HG02678 (cell line): ENCODE results near the gene ZP1.
"Not testable (repeated sequence)": the region's sequence is repeated elsewhere in the genome, so short reads cannot be mapped to it uniquely, and the experiment has no call there.

Experiments used
- ATAC-seq: cut with Tn5 transposase; IDR thresholded peaks from one replicate; pipeline ENCODE4 v1.9.1; 2021; ENCODE audit warnings: mild to moderate bottlenecking, moderate library complexity; ENCODE audit not compliant: unreplicated experiment

Gene ZP1

GRCh38 chr11:60905047-60905446, 37.7 kb downstream of the ZP1 start:
- ATAC-seq: no peak

GRCh38 chr11:60905551-60906113, 38.3 kb downstream of the ZP1 start:
- ATAC-seq: no peak

GRCh38 chr11:60906132-60906972, 39.0 kb downstream of the ZP1 start, which contains the start of gene PRPF19:
PRPF19 (minus strand) TSS chr11:60906585; CDS start chr11:60906382, 203 bp downstream.
- peak; percentile 74 for ATAC-seq

DNA sequence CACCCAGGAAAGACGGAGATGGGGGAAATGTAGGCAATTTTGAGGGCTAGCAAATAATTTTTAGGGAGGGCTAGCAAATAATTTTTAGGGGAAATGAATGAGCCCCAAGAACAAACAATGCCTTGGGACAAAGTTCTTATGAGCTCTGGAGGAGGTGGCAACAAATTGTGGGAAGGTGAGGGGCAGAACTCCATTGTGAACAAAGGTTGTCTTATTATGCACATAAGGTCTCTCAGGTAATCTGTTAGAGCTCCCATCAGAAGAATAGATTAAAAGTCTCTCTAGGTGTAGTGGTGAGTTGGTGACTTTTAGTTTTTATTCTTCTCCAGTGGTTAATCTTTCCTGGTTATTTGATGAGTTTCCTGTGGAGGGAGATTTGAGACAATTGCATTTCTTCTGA, 41.5 kb downstream of the ZP1 start:
- ATAC-seq: no peak

- ATAC-seq: not testable (repeated sequence)
Observed at GRCh38 chr11:60909680-60910280, 42.4 kb downstream of the ZP1 start.

- peak; percentile 38 for ATAC-seq
Observed at GRCh38 chr11:60910281-60910687, 42.9 kb downstream of the ZP1 start.

DNA sequence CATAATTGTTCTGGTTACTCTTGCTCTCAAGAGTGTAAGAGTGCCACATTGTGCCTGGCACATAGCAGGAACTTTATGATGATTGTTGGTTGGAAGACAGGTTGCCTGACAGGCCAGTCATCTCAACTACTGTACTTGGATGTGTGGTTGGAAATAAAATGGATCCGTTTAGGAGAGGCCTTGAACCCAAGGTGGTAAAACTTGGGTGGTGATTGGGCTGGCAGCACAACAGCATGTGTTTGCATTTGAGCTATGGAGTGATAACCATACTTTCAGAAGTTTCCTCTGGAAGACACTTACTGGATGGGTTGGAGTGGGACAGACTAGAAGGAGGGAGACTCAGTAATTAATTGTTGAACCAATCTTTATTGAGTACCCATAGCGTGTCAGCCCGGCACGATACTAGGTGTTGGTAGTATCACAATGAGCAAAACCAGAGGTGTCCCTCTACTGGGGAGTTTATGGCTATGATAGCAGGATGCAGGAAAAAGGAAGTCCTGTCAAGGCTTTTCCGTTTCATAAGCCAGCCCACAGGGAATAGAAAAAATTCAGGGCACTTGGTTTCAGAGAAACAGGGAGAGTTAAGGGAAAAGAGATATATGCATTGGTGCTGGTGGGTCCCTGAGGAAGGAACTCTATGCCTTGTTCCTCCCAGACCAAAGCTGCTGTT, 43.5 kb downstream of the ZP1 start:
- no peak for ATAC-seq

DNA sequence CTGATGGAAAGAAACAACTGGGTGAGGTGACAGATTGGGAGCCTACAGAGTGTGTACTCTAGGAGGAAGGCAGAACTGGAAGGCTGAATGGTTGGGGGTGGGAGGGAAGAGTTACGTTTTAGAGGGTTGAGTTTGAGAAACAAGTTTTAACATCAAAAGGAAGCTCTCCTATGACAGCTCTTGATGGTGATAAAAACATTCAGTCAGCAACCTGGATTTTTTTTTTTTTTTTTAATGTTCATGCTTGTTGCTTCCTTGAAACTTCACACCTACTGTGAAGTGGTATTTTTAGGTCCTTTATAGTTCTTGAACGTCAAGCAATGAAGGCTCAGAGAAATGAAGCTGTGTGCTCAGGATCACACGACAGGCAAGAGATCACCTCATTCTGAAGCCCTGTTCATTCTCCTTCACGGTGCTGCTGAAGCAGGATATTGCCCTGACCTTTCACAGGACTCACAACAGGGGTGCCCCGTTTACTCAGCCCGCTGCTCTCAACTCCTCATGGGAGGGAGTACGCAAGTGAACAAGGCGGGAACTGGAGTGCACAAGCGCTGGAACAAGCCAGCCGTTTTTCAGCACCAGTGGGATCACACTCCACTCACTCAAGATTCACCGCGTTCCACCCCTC, 45.0 kb downstream of the ZP1 start:
- ATAC-seq: no peak

GRCh38 chr11:60912851-60913528, 45.6 kb downstream of the ZP1 start:
- no peak for ATAC-seq

DNA sequence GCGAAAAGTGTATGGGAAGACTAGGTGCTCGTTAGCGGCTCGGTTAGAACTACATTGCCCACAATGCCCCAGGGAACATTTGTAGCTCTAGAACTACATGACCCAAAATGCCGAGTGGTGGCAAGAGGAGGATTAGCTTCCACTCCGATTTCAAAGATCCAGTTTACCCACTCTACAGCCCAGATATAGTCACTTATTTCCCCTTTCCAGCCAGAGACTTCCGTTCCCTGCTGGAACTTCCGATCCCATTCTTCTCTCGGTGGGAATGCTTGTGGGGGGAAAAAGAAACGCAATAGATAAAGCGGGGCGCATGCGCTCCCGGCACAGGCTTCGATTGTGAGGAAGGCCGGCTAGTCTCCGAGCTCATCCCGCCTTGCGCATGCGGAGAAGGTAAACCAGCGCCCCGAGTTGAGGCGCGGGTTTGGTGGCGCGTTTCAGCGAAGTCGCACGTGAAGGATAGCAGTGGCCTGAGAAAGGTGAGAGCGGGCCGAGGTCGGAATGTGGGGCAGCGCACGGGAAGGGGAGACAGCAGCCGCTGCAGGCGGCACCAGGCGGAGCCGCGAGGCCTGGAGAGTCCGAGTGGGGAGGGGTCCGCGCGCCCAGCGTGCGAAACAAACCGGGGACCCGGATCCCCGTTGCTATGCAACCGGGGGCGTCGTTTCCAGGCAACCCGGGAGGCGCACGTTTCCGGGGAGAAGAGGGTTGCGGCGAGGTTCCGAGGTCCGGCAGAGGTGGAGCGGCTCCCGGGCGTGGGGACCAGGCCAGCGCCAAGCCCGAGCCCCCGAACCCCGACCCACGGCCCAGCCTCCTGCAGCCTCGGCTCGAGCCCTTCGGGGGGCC, 46.7 kb downstream of the ZP1 start, which contains the start of gene TMEM109:
TSS of gene TMEM109 (plus strand) at position 366 of the 840 bp plus-strand sequence. CDS start 5,536 bp downstream, outside the sequence.
- peak; percentile 47 for ATAC-seq

- peak; percentile 3 for ATAC-seq
Observed at GRCh38 chr11:60914633-60915247, 47.4 kb downstream of the ZP1 start.

DNA sequence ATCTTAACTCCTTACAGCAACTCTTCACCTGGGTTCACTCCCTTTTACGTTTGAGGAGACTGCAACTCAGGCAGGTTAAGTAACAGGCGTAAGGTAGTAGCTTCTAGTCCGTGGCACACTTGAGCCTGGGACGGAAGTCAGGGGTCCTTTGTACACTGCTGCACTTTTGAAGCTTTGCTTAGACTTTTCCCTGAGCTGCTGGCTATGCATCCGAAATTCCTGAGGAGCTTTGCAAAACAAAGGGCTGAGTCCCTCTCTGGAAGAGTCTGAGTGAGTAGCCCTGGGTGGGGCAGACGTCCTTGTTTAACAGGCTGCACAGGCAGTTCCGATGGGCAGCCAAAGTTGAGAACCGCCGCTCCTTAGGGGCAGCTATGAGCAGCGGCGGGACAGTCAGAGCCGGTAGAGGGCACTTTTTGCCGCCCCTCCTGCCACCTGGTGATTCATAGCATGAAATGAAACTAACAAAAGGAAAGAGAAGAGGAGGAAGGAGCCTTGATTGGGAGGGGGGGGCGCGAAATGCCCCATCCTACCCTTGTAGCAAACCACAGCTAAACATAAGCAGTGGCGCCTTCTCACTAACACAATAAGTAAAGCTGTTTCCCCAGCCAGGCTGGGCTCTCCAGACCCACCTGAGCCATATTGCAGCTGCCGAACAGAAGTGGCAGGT, 48.0 kb downstream of the ZP1 start:
- peak; percentile 48 for ATAC-seq

GRCh38 chr11:60916669-60917206, 49.4 kb downstream of the ZP1 start:
- no peak for ATAC-seq

DNA sequence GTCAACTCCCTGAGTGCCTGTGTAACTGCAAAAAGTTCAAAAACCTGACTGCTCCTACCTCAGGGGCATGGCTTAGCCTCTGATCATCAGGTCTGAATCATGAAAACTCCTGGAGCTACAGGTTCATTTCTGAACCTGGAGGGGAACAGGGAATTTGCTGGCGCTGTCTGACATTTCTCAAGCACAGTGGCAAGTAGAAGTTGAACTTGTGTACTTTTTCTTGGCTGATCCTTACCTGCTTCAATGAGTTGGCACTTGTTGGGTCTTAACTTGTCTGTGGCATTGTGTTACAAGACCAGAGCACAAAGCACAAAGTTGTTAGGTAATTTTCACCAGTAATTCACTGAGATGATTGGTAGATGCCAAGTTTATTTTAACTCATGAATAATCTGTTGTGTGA, 49.9 kb downstream of the ZP1 start:
- no peak for ATAC-seq

- ATAC-seq: no peak
Observed at GRCh38 chr11:60918251-60918938, 51.1 kb downstream of the ZP1 start.

GRCh38 chr11:60918939-60919265, 51.6 kb downstream of the ZP1 start:
- no peak for ATAC-seq

DNA sequence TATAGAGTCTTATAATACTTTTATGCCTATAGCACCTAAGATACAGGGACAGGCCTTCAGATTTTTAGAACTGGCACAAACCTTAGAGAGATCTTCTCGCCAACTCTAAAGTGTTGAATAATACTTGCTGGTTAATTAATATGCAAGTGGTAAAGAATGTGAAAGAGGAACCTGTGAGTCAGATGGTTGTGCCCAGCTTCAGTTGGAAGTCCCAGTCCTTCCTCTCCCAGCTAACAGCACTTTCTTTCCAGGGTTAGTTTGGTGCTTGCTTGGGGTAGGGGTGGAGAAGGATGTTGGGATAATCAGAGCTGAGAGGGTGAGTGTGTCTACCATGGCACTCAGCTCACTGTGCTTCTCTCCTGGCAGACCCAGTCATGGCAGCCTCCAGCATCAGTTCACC, 52.0 kb downstream of the ZP1 start:
- ATAC-seq: no peak

GRCh38 chr11:60919956-60920355, 52.6 kb downstream of the ZP1 start:
- no peak for ATAC-seq
